Esophagus squamous epithelium (tissue), 5 donors: ENCODE results near the gene VWA8. TPM values are rescaled to one million over a fixed set of nuclear protein-coding genes. Genes with fewer than 3 reads are reported as not detected.
"Not testable (repeated sequence)": the region's sequence is repeated elsewhere in the genome, so short reads cannot be mapped to it uniquely, and the experiment has no call there.

Source experiments
- DNase-seq: peaks from one replicate; lab custom pipeline; 2025; lab: John Stamatoyannopoulos, UW
- H3K27ac ChIP-seq, 4 donors: fragments of 200-600 bp; sonication (generic); one replicate each; pipeline ENCODE4 v1.5.1; 2016 to 2019; ENCODE audit warnings: mild to moderate bottlenecking in 1 of 4
- H3K27me3 ChIP-seq, 4 donors: fragments of 200-600 bp; sonication (generic); 1 replicate in 3 of 4; 2 replicates in 1 of 4; pipeline versions ENCODE4 v1.5.1 to v1.6.0; 2017 to 2021; ENCODE audit warnings: antibody characterized with exemption in 1 of 4
- H3K36me3 ChIP-seq, 3 donors: fragments of 200-600 bp; sonication (generic); one replicate each; pipeline ENCODE4 v1.5.1; 2016 to 2019
- H3K4me1 ChIP-seq, 3 donors: fragments of 200-600 bp; sonication (generic); one replicate each; pipeline ENCODE4 v1.5.1; 2017 to 2019
- H3K4me3 ChIP-seq, 4 donors: fragments of 200-600 bp; sonication (generic); 1 replicate in 3 of 4; 2 replicates in 1 of 4; pipeline ENCODE4 v1.5.1; 2016 to 2019; ENCODE audit warnings: mild to moderate bottlenecking in 2 of 4, moderate library complexity in 1 of 4
- H3K9me3 ChIP-seq, 3 donors: fragments of 200-600 bp; sonication (generic); one replicate each; pipeline ENCODE4 v1.5.1; 2016 to 2019
- CTCF ChIP-seq, 6 experiments: fragments of 450-650 bp in 4 of 6; fragments of 200-600 bp in 2 of 6; sonication (generic) in 2 of 6; IDR thresholded peaks; one replicate each; pipeline ENCODE4 v1.5.1; 2016 to 2019; ENCODE audit warnings: antibody characterized with exemption in 6 of 6, mild to moderate bottlenecking in 4 of 6, moderate library complexity in 4 of 6
- POLR2A ChIP-seq, 4 donors: fragments of 450-650 bp; IDR thresholded peaks; one replicate each; pipeline ENCODE4 v1.6.1; 2017; ENCODE audit warnings: antibody characterized with exemption in 4 of 4, mild to moderate bottlenecking in 4 of 4, moderate library complexity in 3 of 4
- WGBS, 2 donors: methylation state at CpG; one replicate each; pipeline ENCODE4 v1.1.5; 2018; 5-methylcytosine and 5-hydroxymethylcytosine counted together
- intact Hi-C: fragments of 100-400 bp; cut with DNase I; formaldehyde crosslinking; loops from one replicate; pipeline ENCODE4 v1.15.0; 2022
- total RNA-seq, 4 donors: library from RNA; depleted of rRNA; stranded (reverse); fragments of >200 nt; gene quantifications; one replicate each; pipeline ENCODE4 v1.1.0, GENCODE V29; 2016
- donor health status: DM: yes; HTN: yes; CAD: no.

The VWA8 gene
- total RNA-seq, 4 donors from 2014 or later = 10.5 to 23.7 (median 17.3) TPM

GRCh38 chr13:41579881-41580280 lies 381.0 kb downstream of the VWA8 start:
- intact Hi-C loops = no loop called here
- TF ChIP-seq POLR2A (IDR thresholded peaks at IDR 0.05) (no peak), CTCF (IDR thresholded peaks at IDR 0.05) (no peak)

GRCh38 chr13:41579168-41579567 lies 381.7 kb downstream of the VWA8 start:
- intact Hi-C loops = no loop called here
- Histone ChIP-seq H3K9me3 (no peaks in the 10 kb centered on the region), H3K36me3 (peaks cover 0 to 31% (median 0%) of the 10 kb centered on the region in 3 donors), H3K27ac (no peak overlapping the region), H3K4me3 (no peak overlapping the region), H3K4me1 (no peaks in the 10 kb centered on the region), H3K27me3 (no peaks in the 10 kb centered on the region)
- TF ChIP-seq POLR2A (IDR thresholded peaks at IDR 0.05) (no peak), CTCF (IDR thresholded peaks at IDR 0.05) (no peak)
- no peak for DNase-seq
- 86 to 92% methylated on average over 6 of the region's 6 CpGs for WGBS, 2 donors

More at GRCh38 chr13:41579881-41580280, 381.0 kb downstream of the VWA8 start:
- 98% methylated on average over 6 of the region's 6 CpGs for WGBS, 2 donors
- Histone ChIP-seq H3K27ac (no peak overlapping the region), H3K36me3 (peaks cover 0 to 30% (median 0%) of the 10 kb centered on the region in 3 donors), H3K9me3 (no peaks in the 10 kb centered on the region), H3K4me1 (no peaks in the 10 kb centered on the region), H3K27me3 (no peaks in the 10 kb centered on the region), H3K4me3 (no peak overlapping the region)
- DNase-seq = no peak

- H3K27me3 ChIP-seq = no peaks in the 10 kb centered on the region
- H3K9me3 ChIP-seq = no peaks in the 10 kb centered on the region
- H3K36me3 ChIP-seq = peaks cover 0 to 35% (median 0%) of the 10 kb centered on the region in 3 donors
- H3K27ac ChIP-seq = no peak overlapping the region
- H3K4me1 ChIP-seq = no peaks in the 10 kb centered on the region
- no peak for DNase-seq
- H3K4me3 ChIP-seq = no peak overlapping the region
- intact Hi-C loops = no loop called here
- TF ChIP-seq CTCF (IDR thresholded peaks at IDR 0.05) (no peak), POLR2A (IDR thresholded peaks at IDR 0.05) (no peak)
- 94 to 95% methylated on average over 5 of the region's 5 CpGs for WGBS, 2 donors
Measured at GRCh38 chr13:41578371-41578770, 382.5 kb downstream of the VWA8 start.

GRCh38 chr13:41577436-41577835 lies 383.5 kb downstream of the VWA8 start:
- WGBS, 2 donors = 36 to 47% methylated on average over 4 of the region's 4 CpGs
- peak overlapping the region in 1 of 4 donors; percentile 19 for H3K4me3 ChIP-seq
- H3K36me3 ChIP-seq = peaks cover 0 to 26% (median 0%) of the 10 kb centered on the region in 3 donors
- no peak overlapping the region for H3K27ac ChIP-seq
- H3K4me1 ChIP-seq = no peaks in the 10 kb centered on the region
- no peak for DNase-seq
- H3K27me3 ChIP-seq = no peaks in the 10 kb centered on the region
- TF ChIP-seq POLR2A (IDR thresholded peaks at IDR 0.05) = no peak
- TF ChIP-seq CTCF (IDR thresholded peaks at IDR 0.05) = no peak
- H3K9me3 ChIP-seq = no peaks in the 10 kb centered on the region
- intact Hi-C loops = no loop called here

GRCh38 chr13:41573640-41574039 lies 387.3 kb downstream of the VWA8 start:
- H3K4me1 ChIP-seq, intact Hi-C loops: not testable (repeated sequence)

GRCh38 chr13:41571817-41572340 lies 389.0 kb downstream of the VWA8 start:
- intact Hi-C loops = not testable (repeated sequence)

More at GRCh38 chr13:41573640-41574039, 387.3 kb downstream of the VWA8 start:
- 94 to 96% methylated on average over 17 to 19 of the region's 19 CpGs for WGBS, 2 donors
- H3K36me3 ChIP-seq = peaks cover 0 to 39% (median 0%) of the 10 kb centered on the region in 3 donors
- not testable (repeated sequence) for H3K4me3 ChIP-seq, H3K27ac ChIP-seq, DNase-seq, H3K27me3 ChIP-seq, H3K9me3 ChIP-seq

More at GRCh38 chr13:41571817-41572340, 389.0 kb downstream of the VWA8 start:
- 100% methylated on average over 1 to 7 of the region's 33 CpGs for WGBS, 2 donors
- H3K9me3 ChIP-seq, DNase-seq, H3K27me3 ChIP-seq, H3K4me1 ChIP-seq, H3K4me3 ChIP-seq, H3K27ac ChIP-seq: not testable (repeated sequence)
- H3K36me3 ChIP-seq = peaks cover 0 to 51% (median 0%) of the 10 kb centered on the region in 3 donors
